Measurements from ENCODE around the gene PPP1R2C. TPM values are rescaled to one million over a fixed set of nuclear protein-coding genes. Genes with fewer than 3 reads are reported as not detected.

The PPP1R2C gene
- total RNA-seq, 2 experiments from 2014 or later: not detected

- Histone ChIP-seq H3K79me2 (ENCODE audit: insufficient read depth, low read depth, low read length) (no peaks in the 10 kb centered on the region), H2AFZ (ENCODE audit: low read length) (no peak overlapping the region), H3K4me1 (ENCODE audit: insufficient read depth, low read length, poor library complexity, severe bottlenecking) (no peaks in the 10 kb centered on the region), H3K36me3 (ENCODE audit: insufficient read depth, low read length) (no peaks in the 10 kb centered on the region; the same call in 1 of the 2 replicates), H4K20me1 (ENCODE audit: insufficient read depth, low read length) (no peaks in the 10 kb centered on the region), H3K4me2 (ENCODE audit: low read length) (no peak overlapping the region), H3K4me3 (ENCODE audit: low read depth, low read length, poor library complexity, severe bottlenecking) (no peak overlapping the region), H3K27ac (ENCODE audit: low read depth, low read length, poor library complexity, severe bottlenecking) (no peak overlapping the region), H3K9me3 (ENCODE audit: low read length) (no peaks in the 10 kb centered on the region), H3K9me2 (ENCODE audit: insufficient read depth, low read length) (no peaks in the 10 kb centered on the region)
- intact Hi-C loops (cut with micrococcal nuclease; ENCODE audit: unreplicated experiment): no loop called here
- POLR2A ChIA-PET: no interaction called here
- CTCF ChIA-PET (ENCODE audit: unreplicated experiment): no interaction called here
- BruUV-seq (replicated peaks): no TSS peak
- TF ChIP-seq CTCF (conservative IDR thresholded peaks at IDR 0.05; ENCODE audit: low read length) (no peak), EZH2phosphoT487 (IDR thresholded peaks at IDR 0.05; ENCODE audit: borderline replicate concordance, low read depth, low read length) (no peak)
- no peak for DNase-seq (ENCODE audit: low spot score)
Measured at GRCh38 chrX:42783451-42783850, 5.5 kb upstream of the PPP1R2C start.

GRCh38 chrX:42776195-42776594 lies 1.8 kb downstream of the PPP1R2C start:
- H3K4me3 ChIP-seq (ENCODE audit: low read depth, low read length, poor library complexity, severe bottlenecking): no peak overlapping the region
- H3K9me3 ChIP-seq (ENCODE audit: low read length): no peaks in the 10 kb centered on the region
- H3K27ac ChIP-seq (ENCODE audit: low read depth, low read length, poor library complexity, severe bottlenecking): peak overlapping the region; percentile 51
- peak overlapping the region; percentile 44 for H3K4me2 ChIP-seq (ENCODE audit: low read length)
- H4K20me1 ChIP-seq (ENCODE audit: insufficient read depth, low read length): no peaks in the 10 kb centered on the region
- peak; percentile 66 for DNase-seq (ENCODE audit: low spot score)
- H3K9me2 ChIP-seq (ENCODE audit: insufficient read depth, low read length): no peaks in the 10 kb centered on the region
- no peaks in the 10 kb centered on the region; the same call in 1 of the 2 replicates for H3K36me3 ChIP-seq (ENCODE audit: insufficient read depth, low read length)
- peaks cover 54% of the 10 kb centered on the region for H3K4me1 ChIP-seq (ENCODE audit: insufficient read depth, low read length, poor library complexity, severe bottlenecking)
- no TSS peak for BruUV-seq (replicated peaks)
- ChIA-PET POLR2A (interaction anchor here (0.6 to 0.7 kb wide), 2 partner anchors 45 to 290 kb away, joined by 3 to 4 read pairs; no protein-coding TSS in a partner anchor), CTCF (ENCODE audit: unreplicated experiment) (no interaction called here)
- intact Hi-C loops (cut with micrococcal nuclease; ENCODE audit: unreplicated experiment): loop anchor here (5.0 kb wide), 1 partner anchor 91 kb away; no protein-coding TSS in a partner anchor
- H2AFZ ChIP-seq (ENCODE audit: low read length): peak overlapping the region; percentile 76
- TF ChIP-seq EZH2phosphoT487 (IDR thresholded peaks at IDR 0.05; ENCODE audit: borderline replicate concordance, low read depth, low read length) (no peak), CTCF (conservative IDR thresholded peaks at IDR 0.05; ENCODE audit: low read length) (no peak)
- H3K79me2 ChIP-seq (ENCODE audit: insufficient read depth, low read depth, low read length): no peaks in the 10 kb centered on the region

- H3K4me1 ChIP-seq (ENCODE audit: insufficient read depth, low read length, poor library complexity, severe bottlenecking): peaks cover 54% of the 10 kb centered on the region
- H3K9me2 ChIP-seq (ENCODE audit: insufficient read depth, low read length): no peaks in the 10 kb centered on the region
- H3K79me2 ChIP-seq (ENCODE audit: insufficient read depth, low read depth, low read length): no peaks in the 10 kb centered on the region
- H3K9me3 ChIP-seq (ENCODE audit: low read length): no peaks in the 10 kb centered on the region
- H3K4me3 ChIP-seq (ENCODE audit: low read depth, low read length, poor library complexity, severe bottlenecking): peak overlapping the region; percentile 6
- H2AFZ ChIP-seq (ENCODE audit: low read length): 0 out of 2 replicates have a peak overlapping the region, but pooled peaks have one; percentile 13
- intact Hi-C loops (cut with micrococcal nuclease; ENCODE audit: unreplicated experiment): loop anchor here (1.0 kb wide), 1 partner anchor 170 kb away; no protein-coding TSS in a partner anchor
- peak; percentile 80 for DNase-seq (ENCODE audit: low spot score)
- no peaks in the 10 kb centered on the region; the same call in 1 of the 2 replicates for H3K36me3 ChIP-seq (ENCODE audit: insufficient read depth, low read length)
- H3K27ac ChIP-seq (ENCODE audit: low read depth, low read length, poor library complexity, severe bottlenecking): peak overlapping the region; percentile 82
- no TSS peak for BruUV-seq (replicated peaks)
- CTCF ChIA-PET (ENCODE audit: unreplicated experiment): no interaction called here
- no peak for TF ChIP-seq CTCF (conservative IDR thresholded peaks at IDR 0.05; ENCODE audit: low read length)
- TF ChIP-seq EZH2phosphoT487 (IDR thresholded peaks at IDR 0.05; ENCODE audit: borderline replicate concordance, low read depth, low read length): no peak
- peak overlapping the region; percentile 47 for H3K4me2 ChIP-seq (ENCODE audit: low read length)
- POLR2A ChIA-PET: interaction anchor here (0.5 to 1.6 kb wide), 5 partner anchors 11 to 952 kb away, joined by 3 to 5 read pairs (median 3); no protein-coding TSS in a partner anchor
- H4K20me1 ChIP-seq (ENCODE audit: insufficient read depth, low read length): no peaks in the 10 kb centered on the region
Measured at GRCh38 chrX:42772874-42773273, 5.1 kb downstream of the PPP1R2C start.

Measured in OCI-LY7 (cell line).